HG02938 (cell line): ENCODE measurements around the gene PKN3.

ENCODE experiments used
- ATAC-seq: cut with Tn5 transposase; IDR thresholded peaks from one replicate; pipeline ENCODE4 v1.9.1; 2021; ENCODE audit warnings: mild to moderate bottlenecking, moderate library complexity; ENCODE audit not compliant: unreplicated experiment

PKN3 gene

GRCh38 chr9:128733256-128733655 lies 31.0 kb downstream of the PKN3 start:
- no peak for ATAC-seq

GRCh38 chr9:128735373-128735772 lies 33.1 kb downstream of the PKN3 start:
- no peak for ATAC-seq

GRCh38 chr9:128742401-128742800 lies 40.1 kb downstream of the PKN3 start:
- ATAC-seq = no peak

DNA sequence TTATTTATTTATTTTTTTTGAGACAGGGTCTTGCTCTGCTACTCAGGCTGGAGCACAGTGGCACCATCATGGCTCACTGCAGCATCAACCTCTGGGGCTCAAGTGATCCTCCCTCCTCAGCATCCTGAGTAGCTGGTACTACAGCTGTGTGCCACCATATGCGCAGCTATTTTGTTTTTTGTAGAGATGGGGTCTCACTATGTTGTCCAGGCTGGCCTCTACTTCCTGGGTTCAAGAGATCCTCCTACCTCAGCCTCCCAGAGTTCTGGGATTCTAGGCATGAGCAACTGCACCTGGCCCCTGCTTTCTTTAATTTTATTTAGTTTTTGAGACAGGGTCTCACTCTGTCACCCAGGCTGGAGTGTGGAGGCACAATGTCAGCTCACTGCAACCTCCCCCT lies 41.1 kb downstream of the PKN3 start:
- ATAC-seq = no peak

GRCh38 chr9:128747241-128747640 lies 44.9 kb downstream of the PKN3 start:
- ATAC-seq = no peak

- no peak for ATAC-seq
These were observed 48.8 kb downstream of the PKN3 start for GRCh38 chr9:128750926-128751595.

GRCh38 chr9:128753627-128754026 lies 51.3 kb downstream of the PKN3 start:
- ATAC-seq = no peak

- no peak for ATAC-seq
These were observed 55.3 kb downstream of the PKN3 start for GRCh38 chr9:128757602-128758001.

- ATAC-seq = no peak
These were observed 60.6 kb downstream of the PKN3 start for GRCh38 chr9:128762671-128763449.

DNA sequence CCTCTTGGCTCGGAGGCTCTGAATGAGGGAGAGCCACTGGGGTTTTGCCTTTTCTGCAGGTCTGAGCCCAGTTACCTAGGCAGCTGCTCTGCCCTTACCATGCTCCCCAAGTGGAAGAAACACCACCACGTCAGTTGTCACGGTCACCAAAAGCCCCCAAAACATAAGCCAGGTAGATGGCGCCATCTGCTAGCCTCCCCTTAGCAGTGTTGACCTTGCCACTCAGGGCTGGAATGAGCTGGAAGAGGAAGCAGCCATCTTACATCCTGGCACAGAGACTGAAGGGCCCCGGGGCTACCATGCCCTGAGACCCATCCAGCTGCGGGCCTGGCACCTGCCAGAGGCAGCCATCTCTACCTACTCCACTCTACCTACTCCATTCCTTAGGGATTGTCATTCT lies 62.1 kb downstream of the PKN3 start:
- no peak for ATAC-seq

DNA sequence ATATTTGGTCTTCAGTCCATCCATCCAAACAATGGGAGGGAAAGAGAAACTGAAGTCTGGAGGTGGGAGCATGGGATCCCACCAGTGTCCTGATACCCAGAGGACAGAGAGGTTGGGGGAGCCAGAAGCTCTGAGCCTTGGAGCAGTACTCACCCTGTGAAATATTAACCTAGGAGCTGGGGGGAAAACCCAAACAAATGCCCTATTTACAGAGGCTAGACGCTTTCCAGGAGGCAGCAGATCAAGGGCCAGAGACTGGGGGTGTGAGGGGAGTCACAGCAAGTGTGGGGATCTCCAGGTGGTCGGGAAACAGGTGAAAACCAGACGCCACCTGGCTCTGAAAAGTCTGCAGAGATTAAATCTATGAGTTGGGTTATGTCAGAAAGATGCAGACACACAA lies 63.2 kb downstream of the PKN3 start:
- ATAC-seq = no peak

DNA sequence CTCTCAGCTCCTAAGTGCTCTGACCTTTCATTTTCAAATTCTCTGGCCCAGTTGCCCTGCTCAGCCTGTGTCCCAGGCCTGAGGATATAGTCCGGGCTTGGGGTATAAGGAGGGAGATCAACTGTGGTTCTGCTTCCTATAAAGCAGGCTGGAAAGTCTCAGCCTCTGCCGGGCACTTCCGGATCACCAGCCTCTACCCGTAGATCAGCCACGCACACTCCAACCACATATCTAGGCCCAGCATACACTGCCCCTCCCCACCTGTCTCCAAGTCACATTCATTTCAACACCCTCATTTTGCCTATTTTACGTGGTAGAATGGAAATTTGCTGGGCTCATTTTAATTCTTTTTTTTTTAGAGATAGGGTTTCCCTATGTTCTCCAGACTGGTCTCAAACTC lies 66.3 kb downstream of the PKN3 start:
- ATAC-seq = no peak
